HG03045 (cell line): Measurements from ENCODE around the gene MEOX1.

ENCODE experiments used
- ATAC-seq: cut with Tn5 transposase; IDR thresholded peaks from one replicate; pipeline ENCODE4 v1.9.1; 2021; ENCODE audit warnings: mild to moderate bottlenecking, moderate library complexity; ENCODE audit not compliant: unreplicated experiment

Gene MEOX1

DNA sequence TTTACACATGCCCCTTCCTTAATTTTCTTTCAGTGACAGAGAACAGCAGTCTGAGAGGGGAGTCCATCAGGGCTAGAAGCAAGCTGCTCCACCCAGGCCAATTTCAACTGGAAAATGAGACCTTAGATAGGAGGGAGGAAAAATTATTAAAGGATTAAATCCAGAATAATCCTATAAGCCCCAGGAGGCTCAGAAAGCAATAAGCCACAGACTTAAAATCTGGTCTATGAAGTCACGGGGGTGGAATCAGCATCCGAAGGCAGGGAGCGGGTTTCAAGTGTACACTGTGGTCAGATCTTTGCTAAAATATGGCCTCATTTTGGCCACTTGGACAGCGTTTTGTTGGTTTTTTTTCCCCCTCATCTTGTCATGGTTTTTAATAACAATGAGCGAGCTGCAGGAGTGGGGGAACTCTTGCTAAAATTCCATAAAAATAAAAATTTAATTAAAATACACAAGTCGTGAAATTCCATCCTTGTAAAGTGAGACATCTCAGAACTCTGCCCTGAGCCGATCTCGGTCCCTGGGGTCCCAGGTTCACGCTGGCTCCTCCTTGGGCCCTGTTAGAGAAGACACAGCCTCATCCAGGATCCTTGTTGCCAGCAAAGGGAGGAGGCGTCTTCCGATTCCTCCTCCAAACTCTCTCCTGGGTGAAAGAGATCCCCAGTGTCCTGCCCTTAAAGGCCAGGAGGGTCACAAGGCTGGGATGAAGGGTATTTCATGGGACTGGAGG lies 63.9 kb downstream of the MEOX1 start:
- ATAC-seq: no peak

- ATAC-seq: no peak
Observed at GRCh38 chr17:43595466-43595865, 66.3 kb downstream of the MEOX1 start.

GRCh38 chr17:43591779-43592562 lies 69.8 kb downstream of the MEOX1 start:
- ATAC-seq: no peak

- no peak for ATAC-seq
Observed at GRCh38 chr17:43591001-43591400, 70.7 kb downstream of the MEOX1 start.
